ENCODE data around the gene DNAJC11.
"Not testable (repeated sequence)": the region's sequence is repeated elsewhere in the genome, so short reads cannot be mapped to it uniquely, and the experiment has no call there.

Gene DNAJC11

GRCh38 chr1:6622396-6623152 lies 79.0 kb downstream of the DNAJC11 start:
- no peak for DNase-seq

- no peak for DNase-seq
These were observed 79.9 kb downstream of the DNAJC11 start for GRCh38 chr1:6621429-6622391.

- no peak for DNase-seq
These were observed 82.6 kb downstream of the DNAJC11 start for GRCh38 chr1:6619045-6619444.

- DNase-seq: no peak
These were observed 86.5 kb downstream of the DNAJC11 start for GRCh38 chr1:6614929-6615785.

DNA sequence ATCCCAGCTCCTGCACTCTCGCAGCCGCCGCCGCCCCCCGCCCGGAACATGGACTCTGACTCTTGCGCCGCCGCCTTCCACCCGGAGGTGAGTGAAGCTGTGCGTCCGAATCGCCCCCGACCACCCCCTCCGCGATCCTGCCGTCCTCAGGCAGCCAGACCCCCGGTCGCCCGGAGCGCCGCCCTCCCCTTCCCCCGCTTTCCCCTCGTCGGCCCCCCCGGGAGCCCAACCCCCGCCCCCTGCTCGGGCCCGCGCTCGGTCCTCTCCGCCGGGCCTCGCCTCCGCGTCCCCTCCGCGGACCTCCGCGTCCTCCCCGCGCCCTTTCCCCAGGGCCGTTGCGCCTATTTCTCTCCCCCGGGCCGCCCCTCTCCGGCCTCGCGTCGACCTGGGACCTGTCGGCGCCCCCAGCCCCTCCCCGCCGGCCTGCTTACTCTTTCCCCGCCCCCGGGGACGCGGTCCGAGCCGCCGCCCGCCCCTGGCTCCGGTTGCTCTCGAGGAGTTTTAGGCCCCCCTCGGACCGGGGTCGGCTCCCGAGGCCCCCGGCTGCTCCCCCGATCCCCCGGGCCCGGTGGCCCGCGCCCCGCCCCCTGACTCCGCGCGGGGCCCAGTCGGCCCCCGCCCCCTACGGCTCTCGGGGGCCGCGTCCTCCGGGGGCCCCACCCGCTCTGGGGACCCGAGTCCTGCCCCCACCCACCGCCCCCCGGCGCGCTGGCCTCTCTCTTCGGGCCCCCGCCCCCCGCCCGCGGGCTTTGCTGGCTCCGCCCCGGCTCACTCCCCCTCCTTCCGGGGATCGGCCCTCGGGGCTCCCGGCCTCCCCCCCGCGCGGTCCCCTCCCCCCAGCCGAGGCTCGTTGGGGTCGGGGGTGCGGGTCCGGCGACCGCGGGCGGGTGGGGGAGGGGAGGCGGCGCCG lies 87.3 kb downstream of the DNAJC11 start:
- peak; percentile 77 for DNase-seq

DNA sequence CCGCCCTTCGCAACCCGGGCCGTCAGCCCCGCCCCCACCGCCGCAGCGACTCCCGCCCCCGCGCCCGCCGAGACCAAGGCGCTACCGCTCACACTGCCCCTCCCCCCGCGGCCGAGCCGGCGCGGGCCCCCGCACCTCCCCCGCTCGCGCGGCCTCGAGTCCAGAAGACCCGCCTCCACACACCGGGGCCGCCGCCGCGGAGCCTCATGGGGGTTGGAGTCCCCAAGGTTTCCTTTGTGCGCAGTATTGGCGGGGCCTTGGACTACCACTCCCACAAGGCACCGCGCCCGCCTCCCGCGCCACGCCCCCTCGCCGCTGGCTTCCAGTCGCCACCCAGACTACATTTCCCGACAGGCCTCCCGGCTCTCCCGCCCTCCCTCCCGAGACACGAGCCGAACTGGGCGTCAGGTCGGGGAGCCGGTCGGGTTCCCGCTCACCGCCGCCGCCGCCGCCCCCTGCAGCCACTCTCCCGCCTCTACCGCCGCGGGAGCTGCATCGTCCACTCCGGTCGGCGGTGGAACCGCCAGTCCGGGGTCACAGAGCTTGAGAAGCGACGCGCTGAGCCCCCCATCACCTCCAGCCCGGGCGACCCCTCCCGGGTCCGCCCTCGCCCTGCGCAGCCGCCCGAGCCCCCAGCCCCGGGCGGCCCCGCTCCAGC lies 88.1 kb downstream of the DNAJC11 start, which contains the start of gene PHF13:
PHF13 (plus strand) TSS at position 371 of the 658 bp plus-strand sequence. CDS start 336 bp downstream, outside the sequence.
- peak; percentile 99 for DNase-seq

GRCh38 chr1:6612641-6613360 lies 88.8 kb downstream of the DNAJC11 start:
- peak; percentile 68 for DNase-seq

GRCh38 chr1:6603915-6604558 lies 97.6 kb downstream of the DNAJC11 start:
- peak; percentile 80 for DNase-seq

GRCh38 chr1:6603238-6603914 lies 98.2 kb downstream of the DNAJC11 start:
- DNase-seq: peak; percentile 83

GRCh38 chr1:6602669-6603237 lies 98.9 kb downstream of the DNAJC11 start, which contains the start of gene KLHL21:
Gene KLHL21, minus strand, starts transcription at chr1:6602869. Its CDS starts 52 bp downstream, at chr1:6602817.
- peak; percentile 94 for DNase-seq

DNA sequence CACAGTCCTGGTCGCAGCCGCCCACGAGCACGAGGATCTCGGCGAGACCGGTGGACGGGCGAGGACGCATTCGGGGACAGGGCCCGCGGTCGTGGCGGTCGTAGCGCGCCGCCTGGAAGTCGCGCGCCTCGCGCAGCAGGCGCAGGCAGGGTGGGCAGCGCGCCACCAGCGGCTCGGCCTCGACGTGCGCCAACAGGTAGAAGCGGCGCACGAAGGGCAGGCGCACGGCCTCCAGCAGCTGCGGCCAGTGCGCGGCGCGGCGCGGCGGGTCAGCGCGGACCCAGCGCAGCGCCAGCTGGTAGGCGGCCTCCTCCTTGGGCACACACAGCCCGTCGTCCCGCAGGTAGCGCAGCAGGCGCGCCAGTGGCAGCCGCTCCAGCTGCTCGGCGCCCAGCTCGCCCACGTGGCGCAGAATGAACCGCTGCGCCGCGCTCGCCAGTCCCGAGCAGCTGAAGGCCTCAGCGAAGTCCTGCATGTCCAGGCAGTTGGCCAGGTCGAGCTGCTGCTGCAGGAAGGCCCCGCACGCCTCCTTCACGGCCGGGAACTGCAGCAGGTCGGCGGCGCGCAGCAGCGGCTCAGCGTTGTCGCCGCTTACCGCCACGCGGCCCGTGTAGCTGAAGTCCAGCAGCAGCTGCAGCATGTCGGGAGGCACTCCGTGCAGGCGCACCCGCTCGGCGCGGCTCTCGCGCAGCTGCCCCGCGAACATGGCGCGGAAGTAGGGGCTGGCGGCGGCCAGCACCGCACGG lies 99.5 kb downstream of the DNAJC11 start:
- DNase-seq: peak; percentile 70

- peak; percentile 88 for DNase-seq
These were observed 100.3 kb downstream of the DNAJC11 start for GRCh38 chr1:6601049-6601922.

DNA sequence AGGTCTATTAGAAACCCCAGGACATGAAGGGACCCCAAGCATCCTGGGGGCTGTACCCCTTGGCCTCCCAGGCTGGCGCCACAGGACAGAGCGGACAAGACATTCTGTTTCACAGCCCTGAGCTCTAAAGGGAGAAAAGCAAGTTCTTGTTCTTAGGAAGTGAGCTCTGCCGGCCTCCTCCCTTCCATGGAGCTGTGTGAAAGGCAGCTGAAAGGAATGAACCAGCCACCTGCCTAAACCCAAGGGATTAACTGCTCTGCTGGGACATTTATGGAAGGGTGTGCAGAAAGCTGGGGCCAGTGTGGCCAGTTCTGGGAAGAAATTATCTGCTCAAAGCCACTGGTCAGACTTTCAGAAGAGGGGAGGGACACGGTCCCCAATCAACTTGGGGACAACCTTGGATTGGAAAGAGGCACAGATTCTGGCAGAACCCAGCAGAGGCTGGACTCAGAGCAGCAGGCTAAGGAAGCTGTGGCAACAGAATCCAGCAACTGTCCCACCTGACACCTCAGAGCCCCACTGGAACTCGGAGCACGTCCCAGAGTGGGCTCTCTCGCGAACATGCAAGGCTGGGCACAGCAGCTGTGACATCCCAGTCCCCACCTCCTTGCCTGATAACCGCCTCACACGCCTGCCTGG lies 101.1 kb downstream of the DNAJC11 start:
- DNase-seq: no peak

DNA sequence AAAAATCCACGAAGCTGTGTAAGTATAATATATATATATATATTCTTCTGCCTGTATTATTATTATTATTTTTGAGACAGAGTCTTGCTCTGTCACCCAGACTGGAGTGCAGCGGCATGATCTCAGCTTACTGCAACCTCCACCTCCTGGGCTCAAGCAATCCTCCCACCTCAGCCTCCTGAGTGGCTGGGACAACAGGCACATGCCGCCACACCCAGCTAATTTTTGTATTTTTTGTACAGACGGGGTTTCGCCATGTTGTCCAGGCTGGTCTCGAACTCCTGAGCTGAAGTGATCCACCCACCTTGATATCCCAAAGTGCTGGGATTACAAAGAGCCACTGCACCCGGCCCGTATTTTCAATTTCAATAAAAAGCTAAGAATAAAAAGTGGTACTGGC lies 101.6 kb downstream of the DNAJC11 start:
- DNase-seq: not testable (repeated sequence)

DNA sequence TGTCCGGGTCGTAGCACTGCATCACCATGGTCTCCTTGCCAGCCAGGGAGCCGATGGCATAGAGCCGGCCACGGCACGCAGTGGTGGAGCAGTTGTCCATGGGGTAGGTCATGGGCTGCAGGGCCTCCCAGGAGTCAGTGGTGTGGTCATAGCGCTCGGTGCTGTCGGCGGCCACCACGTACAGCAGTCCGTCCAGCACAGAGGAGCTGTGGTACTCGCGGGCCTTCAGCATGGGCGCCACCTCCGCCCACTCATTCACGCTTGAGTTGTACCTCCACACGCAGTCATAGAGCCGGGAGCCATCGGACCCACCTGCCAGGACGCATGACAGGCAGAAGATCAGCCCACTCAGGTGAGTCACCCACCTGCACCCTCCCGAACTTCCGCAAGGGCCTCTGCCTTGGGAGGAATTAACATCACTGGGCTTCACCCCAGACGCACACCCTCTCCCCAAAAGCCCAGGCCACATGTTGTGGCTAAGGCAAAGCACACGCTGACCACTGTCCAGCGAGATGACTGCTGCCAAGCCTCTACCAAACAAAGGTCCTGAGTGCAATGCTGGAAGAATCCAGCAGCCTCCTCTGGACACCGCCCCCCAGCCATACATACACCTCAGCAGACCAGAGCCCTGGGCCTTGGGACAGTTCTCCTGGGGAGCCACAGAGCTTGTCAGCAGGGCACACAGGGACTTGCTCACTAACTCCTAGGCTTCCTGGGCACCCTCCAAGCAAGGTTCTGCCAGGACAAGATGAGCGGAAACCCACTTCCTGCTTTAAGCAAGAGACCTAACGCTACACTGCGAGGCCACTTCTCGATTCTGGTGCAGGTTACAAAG lies 102.3 kb downstream of the DNAJC11 start:
- peak; percentile 77 for DNase-seq
